Endodermal cell (in vitro differentiated cells): ENCODE results near the gene PEX6. TPM values are rescaled to one million over a fixed set of nuclear protein-coding genes. Genes with fewer than 3 reads are reported as not detected.
"Not testable (repeated sequence)": the region's sequence is repeated elsewhere in the genome, so short reads cannot be mapped to it uniquely, and the experiment has no call there.

Experiments
- DNase-seq: peaks from one replicate; pipeline ENCODE4 v3.0.0-alpha.2; 2017
- H3K27ac ChIP-seq: 2 replicates; pipeline ENCODE4 v1.5.1; 2013; ENCODE audit warnings: mild to moderate bottlenecking, low read depth, low read length, moderate library complexity
- H3K27me3 ChIP-seq: 2 replicates; pipeline ENCODE4 v1.6.1; 2013; ENCODE audit warnings: mild to moderate bottlenecking, low read length, moderate library complexity; ENCODE audit not compliant: insufficient read depth, control insufficient read depth, poor library complexity, severe bottlenecking
- H3K36me3 ChIP-seq: 2 replicates; pipeline ENCODE4 v1.7.0; 2013; ENCODE audit warnings: mild to moderate bottlenecking, low read length, moderate library complexity; ENCODE audit not compliant: control insufficient read depth, insufficient read depth
- H3K4me1 ChIP-seq: one replicate; pipeline ENCODE4 v1.7.0; 2013; ENCODE audit warnings: low read length; ENCODE audit not compliant: control insufficient read depth, insufficient read depth
- H3K4me3 ChIP-seq: 2 replicates; pipeline ENCODE4 v1.5.1; 2013; ENCODE audit warnings: mild to moderate bottlenecking, low read length, moderate library complexity
- H3K9ac ChIP-seq: 2 replicates; pipeline ENCODE4 v1.6.1; 2013; ENCODE audit warnings: mild to moderate bottlenecking, low read length, moderate library complexity; ENCODE audit not compliant: poor library complexity, severe bottlenecking; ENCODE audit errors: extremely low read depth
- H3K9me3 ChIP-seq: 2 replicates; pipeline ENCODE4 v1.6.1; 2013; ENCODE audit warnings: mild to moderate bottlenecking, low read length, moderate library complexity; ENCODE audit not compliant: control insufficient read depth
- H3K27ac Mint-ChIP-seq: 2 replicates; pipeline ENCODE4 v1.8.0; 2020; ENCODE audit warnings: mixed read lengths
- H3K27me3 Mint-ChIP-seq: 2 replicates; pipeline ENCODE4 v1.8.0; 2021; ENCODE audit warnings: mild to moderate bottlenecking, mixed read lengths; ENCODE audit not compliant: insufficient read depth
- H3K36me3 Mint-ChIP-seq: 2 replicates; pipeline ENCODE4 v1.8.0; 2020; ENCODE audit warnings: low read depth, mixed read lengths
- H3K4me1 Mint-ChIP-seq: 2 replicates; pipeline ENCODE4 v1.8.0; 2020; ENCODE audit warnings: mixed read lengths
- H3K4me3 Mint-ChIP-seq: 2 replicates; pipeline ENCODE4 v1.8.0; 2020; ENCODE audit warnings: mild to moderate bottlenecking, moderate library complexity, mixed read lengths
- H3K9me3 Mint-ChIP-seq: 2 replicates; pipeline ENCODE4 v1.8.0; 2020; ENCODE audit warnings: mild to moderate bottlenecking, mixed read lengths
- WGBS, 2 experiments: methylation state at CpG; one replicate each; pipeline versions ENCODE4 v1.1.5 to v1.1.7; 2013; ENCODE audit warnings: missing lambda C conversion rate in 2 of 2, mixed read lengths in 1 of 2; ENCODE audit not compliant: insufficient coverage in 1 of 2, insufficient read length in 1 of 2; 5-methylcytosine and 5-hydroxymethylcytosine counted together
- total RNA-seq, 2 donors: library from RNA; stranded (reverse); fragmentation: NEBNext Ultra II Directional in 1 of 2; extraction: Animal tissue kit (Norgen Biotek cat#: 25700) in 1 of 2; gene quantifications; 2 replicates in 1 of 2; 3 replicates in 1 of 2; pipeline ENCODE4 v1.2.1, GENCODE V29; 2021
- TF ChIP-seq, protein P1 (sequence below): fragments of 200-600 bp; sonication (generic); conservative IDR thresholded peaks from 2 replicates; pipeline ENCODE4 v1.5.0; 2021; ENCODE audit warnings: antibody characterized with exemption, mild to moderate bottlenecking

Gene PEX6
- total RNA-seq, 2 donors from 2014 or later: 17.2 to 21.4 TPM

DNA sequence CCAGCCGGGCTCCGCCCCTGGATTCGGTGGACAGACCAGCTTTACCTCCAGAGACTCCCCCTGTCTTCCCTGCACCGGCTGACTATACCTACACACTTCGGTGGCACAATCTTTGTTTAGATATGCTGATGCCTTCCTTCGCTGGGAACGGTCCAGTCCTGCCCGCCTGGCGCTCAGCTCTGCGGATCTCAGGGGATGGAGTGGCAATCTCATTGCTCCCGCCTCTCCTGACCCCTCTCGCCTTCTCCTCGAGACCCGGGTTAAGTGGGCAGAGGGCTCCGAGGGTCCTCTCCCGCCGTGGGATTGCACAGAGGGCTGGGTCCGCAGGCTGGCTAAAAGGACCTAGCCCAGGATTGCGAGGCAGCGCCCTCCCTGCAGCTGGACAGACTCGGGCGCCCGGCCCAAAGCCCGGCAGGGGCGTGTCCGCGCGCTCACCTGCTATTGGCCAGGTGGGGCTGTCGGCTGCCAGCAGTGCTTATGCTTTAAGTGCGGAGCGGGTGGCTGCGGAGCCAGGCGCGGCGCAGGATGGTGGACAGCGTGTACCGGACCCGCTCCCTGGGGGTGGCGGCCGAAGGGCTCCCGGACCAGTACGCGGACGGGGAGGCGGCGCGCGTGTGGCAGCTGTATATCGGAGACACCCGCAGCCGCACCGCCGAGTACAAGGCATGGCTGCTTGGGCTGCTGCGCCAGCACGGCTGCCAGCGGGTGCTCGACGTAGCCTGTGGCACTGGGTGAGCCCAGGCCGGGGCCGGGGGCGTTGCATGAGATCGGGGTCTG lies 18.6 kb downstream of the PEX6 start, which contains the start of gene GNMT:
TSS of gene GNMT (plus strand) at position 512 of the 777 bp plus-strand sequence. CDS start at position 526, 14 bp downstream.
- H3K4me3 ChIP-seq: peak within 1 kb of the TSS; percentile 83
- 6 to 8% methylated on average over 44 to 62 of the region's 62 CpGs for WGBS, 2 experiments
- TF ChIP-seq, protein P1, sequence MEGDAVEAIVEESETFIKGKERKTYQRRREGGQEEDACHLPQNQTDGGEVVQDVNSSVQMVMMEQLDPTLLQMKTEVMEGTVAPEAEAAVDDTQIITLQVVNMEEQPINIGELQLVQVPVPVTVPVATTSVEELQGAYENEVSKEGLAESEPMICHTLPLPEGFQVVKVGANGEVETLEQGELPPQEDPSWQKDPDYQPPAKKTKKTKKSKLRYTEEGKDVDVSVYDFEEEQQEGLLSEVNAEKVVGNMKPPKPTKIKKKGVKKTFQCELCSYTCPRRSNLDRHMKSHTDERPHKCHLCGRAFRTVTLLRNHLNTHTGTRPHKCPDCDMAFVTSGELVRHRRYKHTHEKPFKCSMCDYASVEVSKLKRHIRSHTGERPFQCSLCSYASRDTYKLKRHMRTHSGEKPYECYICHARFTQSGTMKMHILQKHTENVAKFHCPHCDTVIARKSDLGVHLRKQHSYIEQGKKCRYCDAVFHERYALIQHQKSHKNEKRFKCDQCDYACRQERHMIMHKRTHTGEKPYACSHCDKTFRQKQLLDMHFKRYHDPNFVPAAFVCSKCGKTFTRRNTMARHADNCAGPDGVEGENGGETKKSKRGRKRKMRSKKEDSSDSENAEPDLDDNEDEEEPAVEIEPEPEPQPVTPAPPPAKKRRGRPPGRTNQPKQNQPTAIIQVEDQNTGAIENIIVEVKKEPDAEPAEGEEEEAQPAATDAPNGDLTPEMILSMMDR: no peak
- H3K36me3 Mint-ChIP-seq: peaks cover 17% of the 10 kb centered on the region
- DNase-seq: peak; percentile 94
- H3K27ac ChIP-seq: no peak within 1 kb of the TSS
- peaks cover 33% of the 10 kb centered on the region for H3K27me3 Mint-ChIP-seq
- H3K4me3 Mint-ChIP-seq: peak within 1 kb of the TSS; percentile 66
- H3K9ac ChIP-seq: no peak within 1 kb of the TSS
- peaks cover 28% of the 10 kb centered on the region for H3K27me3 ChIP-seq
- peak within 1 kb of the TSS; percentile 61 for H3K27ac Mint-ChIP-seq
- H3K4me1 Mint-ChIP-seq: peaks cover 6% of the 10 kb centered on the region
- no peaks in the 10 kb centered on the region for H3K36me3 ChIP-seq
- no peaks in the 10 kb centered on the region for H3K9me3 ChIP-seq
- H3K4me1 ChIP-seq: no peaks in the 10 kb centered on the region
- H3K9me3 Mint-ChIP-seq: no peaks in the 10 kb centered on the region

DNA sequence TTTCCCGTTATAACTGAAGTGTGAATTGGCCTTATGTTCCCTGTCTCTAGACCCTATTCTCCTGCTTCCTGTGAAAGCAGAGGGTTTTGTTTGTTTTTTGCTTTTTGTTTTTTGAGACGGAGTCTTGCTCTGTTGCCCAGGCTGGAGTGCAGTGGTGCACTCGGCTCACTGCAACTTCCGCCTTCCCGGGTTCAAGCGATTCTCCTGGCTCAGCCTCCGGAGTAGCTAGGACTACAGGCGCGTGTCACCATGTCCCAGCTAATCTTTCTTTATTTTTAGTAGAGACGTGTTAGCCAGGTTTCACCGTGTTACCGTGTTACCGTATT lies 19.1 kb downstream of the PEX6 start:
- TF ChIP-seq, protein P1: no peak
- H3K27ac Mint-ChIP-seq: no peak overlapping the region
- Histone ChIP-seq H3K4me1 (no peaks in the 10 kb centered on the region), H3K36me3 (no peaks in the 10 kb centered on the region), H3K9ac (no peak overlapping the region), H3K27me3 (peaks cover 28% of the 10 kb centered on the region), H3K4me3 (peak overlapping the region; percentile 83), H3K27ac (no peak overlapping the region), H3K9me3 (no peaks in the 10 kb centered on the region)
- peaks cover 33% of the 10 kb centered on the region for H3K27me3 Mint-ChIP-seq
- H3K36me3 Mint-ChIP-seq: peaks cover 16% of the 10 kb centered on the region
- H3K4me3 Mint-ChIP-seq: peak overlapping the region; percentile 66
- H3K9me3 Mint-ChIP-seq: no peaks in the 10 kb centered on the region
- peaks cover 6% of the 10 kb centered on the region for H3K4me1 Mint-ChIP-seq
- 39 to 46% methylated on average over 12 to 13 of the region's 13 CpGs for WGBS, 2 experiments
- DNase-seq: no peak

DNA sequence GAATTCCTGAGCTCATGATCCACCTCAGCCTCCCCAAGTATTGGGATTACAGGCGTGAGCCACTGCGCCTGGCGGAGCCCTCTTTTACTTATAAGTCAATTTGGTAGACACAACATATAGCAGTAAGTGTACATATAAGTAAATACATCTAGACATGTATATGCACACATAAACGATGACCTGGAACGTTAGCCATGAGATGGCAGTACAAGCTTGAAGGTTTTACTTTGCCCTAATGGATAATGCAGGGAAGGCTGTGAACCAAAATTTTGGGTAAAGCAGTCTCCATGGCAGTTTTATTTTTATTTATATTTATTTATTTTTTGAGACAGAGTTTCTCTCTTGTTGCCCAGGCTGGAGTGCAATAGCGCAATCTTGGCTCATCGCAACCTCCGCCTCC lies 20.9 kb downstream of the PEX6 start:
- Mint-ChIP-seq H3K27ac (no peak overlapping the region), H3K4me1 (peaks cover 6% of the 10 kb centered on the region), H3K4me3 (no peak overlapping the region), H3K36me3 (peaks cover 11% of the 10 kb centered on the region), H3K27me3 (peaks cover 33% of the 10 kb centered on the region), H3K9me3 (no peaks in the 10 kb centered on the region)
- TF ChIP-seq, protein P1: no peak
- Histone ChIP-seq H3K4me3 (no peak overlapping the region), H3K36me3 (no peaks in the 10 kb centered on the region), H3K4me1 (no peaks in the 10 kb centered on the region), H3K9ac (no peak overlapping the region), H3K27ac (no peak overlapping the region), H3K27me3 (peaks cover 28% of the 10 kb centered on the region), H3K9me3 (no peaks in the 10 kb centered on the region)
- no peak for DNase-seq
- 80 to 98% methylated on average over 1 to 8 of the region's 8 CpGs for WGBS, 2 experiments

DNA sequence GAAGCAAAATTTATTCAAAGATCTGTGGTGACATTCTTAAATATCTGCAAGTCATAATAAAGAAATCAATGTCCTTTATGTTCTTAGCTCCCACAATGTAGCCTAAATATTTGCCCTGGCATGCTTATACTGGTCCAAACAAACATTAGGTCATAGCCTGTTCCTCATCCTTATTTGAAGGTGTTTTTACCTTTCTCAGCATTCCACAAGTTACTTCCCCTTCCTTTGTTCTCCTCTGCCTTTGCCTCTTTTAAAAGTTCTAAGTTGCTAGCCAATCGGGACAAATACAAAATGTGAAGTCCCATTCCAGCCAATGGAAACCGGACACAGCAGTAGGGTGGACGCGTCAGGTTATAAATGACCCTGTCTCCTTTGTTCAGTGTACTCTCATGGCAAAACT lies 24.6 kb downstream of the PEX6 start:
- H3K27ac Mint-ChIP-seq, H3K27me3 ChIP-seq, H3K4me3 Mint-ChIP-seq, H3K4me3 ChIP-seq, H3K36me3 Mint-ChIP-seq, H3K4me1 ChIP-seq, H3K36me3 ChIP-seq, H3K9me3 Mint-ChIP-seq, H3K9me3 ChIP-seq, DNase-seq, H3K27ac ChIP-seq, H3K4me1 Mint-ChIP-seq, H3K9ac ChIP-seq: not testable (repeated sequence)
- 92 to 98% methylated on average over 4 of the region's 4 CpGs for WGBS, 2 experiments
- peaks cover 11% of the 10 kb centered on the region for H3K27me3 Mint-ChIP-seq
